Transverse colon (tissue), 4 donors: ENCODE results near the gene KCNJ5. TPM values are rescaled to one million over a fixed set of nuclear protein-coding genes. Genes with fewer than 3 reads are reported as not detected.

ENCODE experiments used
- DNase-seq: peaks from one replicate; pipeline ENCODE4 v3.0.0-alpha.2; 2019
- H3K27ac ChIP-seq, 4 donors: fragments of 200-600 bp; sonication (generic); 2 replicates each; pipeline ENCODE4 v1.5.1; 2016 to 2018; ENCODE audit warnings: inconsistent platforms in 4 of 4
- H3K27me3 ChIP-seq: fragments of 200-600 bp; sonication (generic); 2 replicates; pipeline ENCODE4 v1.5.1; 2017; ENCODE audit warnings: inconsistent platforms
- H3K36me3 ChIP-seq, 4 donors: fragments of 200-600 bp; sonication (generic); 2 replicates each; pipeline ENCODE4 v1.5.1; 2017 to 2019; ENCODE audit warnings: inconsistent platforms in 4 of 4
- H3K4me1 ChIP-seq, 4 donors: fragments of 200-600 bp; sonication (generic); 2 replicates each; pipeline ENCODE4 v1.5.1; 2017 to 2020; ENCODE audit warnings: inconsistent platforms in 4 of 4
- H3K4me3 ChIP-seq, 4 donors: fragments of 200-600 bp; sonication (generic); 1 replicate in 1 of 4; 2 replicates in 3 of 4; pipeline versions ENCODE4 v1.5.1 to v1.6.1; 2017 to 2019; ENCODE audit warnings: inconsistent platforms in 4 of 4
- H3K9me3 ChIP-seq, 2 donors: fragments of 200-600 bp; sonication (generic); 2 replicates each; pipeline ENCODE4 v1.5.1; 2017 to 2019; ENCODE audit warnings: inconsistent platforms in 2 of 2
- EP300 ChIP-seq: sonication (generic); formaldehyde crosslinking; IDR thresholded peaks from one replicate; pipeline ENCODE4 v1.6.1; 2017; ENCODE audit warnings: antibody characterized with exemption, low read depth
- POLR2A ChIP-seq: fragments of 450-650 bp; IDR thresholded peaks from one replicate; pipeline ENCODE4 v1.6.1; 2016; ENCODE audit warnings: antibody characterized with exemption, mild to moderate bottlenecking, moderate library complexity
- POLR2AphosphoS5 ChIP-seq, 3 donors: sonication (generic); formaldehyde crosslinking; IDR thresholded peaks; one replicate each; pipeline ENCODE4 v1.6.1; 2016; ENCODE audit warnings: antibody characterized with exemption in 3 of 3
- WGBS, 2 donors: methylation state at CpG; one replicate each; pipeline ENCODE4 v1.1.5; 2018; ENCODE audit warnings: low coverage in 1 of 2; 5-methylcytosine and 5-hydroxymethylcytosine counted together
- in situ Hi-C, 4 donors: fragments of 200-750 bp; cut with MboI; loops; one replicate each; pipeline versions ENCODE4 v1.15.0 to v1.15.1; 2017; ENCODE audit warnings: low sequenced_read_pairs in 3 of 4, low pct_ligation_motif_present in 1 of 4, low pct_unique_long_range_greater_than_20kb in 1 of 4
- intact Hi-C: fragments of 100-400 bp; cut with DNase I; formaldehyde crosslinking; loops from one replicate; pipeline ENCODE4 v1.15.1; 2023; ENCODE audit warnings: low total_unique reads
- total RNA-seq, 4 donors: library from RNA; depleted of rRNA; stranded (reverse); fragments of >200 nt; gene quantifications; one replicate each; pipeline ENCODE4 v1.1.0, GENCODE V29; 2016
- TF ChIP-seq, protein P1 (sequence below), 5 experiments: fragments of 200-600 bp in 3 of 5; fragments of 450-650 bp in 2 of 5; sonication (generic) in 3 of 5; IDR thresholded peaks; 1 replicate in 2 of 5; 2 replicates in 3 of 5; pipeline ENCODE4 v1.5.1; 2016 to 2017; ENCODE audit warnings: antibody characterized with exemption in 5 of 5, inconsistent platforms in 3 of 5, mild to moderate bottlenecking in 2 of 5, moderate library complexity in 1 of 5

Gene KCNJ5
- total RNA-seq, 4 donors from 2014 or later = 0.14 to 17.1 (median 7.4) TPM

DNA sequence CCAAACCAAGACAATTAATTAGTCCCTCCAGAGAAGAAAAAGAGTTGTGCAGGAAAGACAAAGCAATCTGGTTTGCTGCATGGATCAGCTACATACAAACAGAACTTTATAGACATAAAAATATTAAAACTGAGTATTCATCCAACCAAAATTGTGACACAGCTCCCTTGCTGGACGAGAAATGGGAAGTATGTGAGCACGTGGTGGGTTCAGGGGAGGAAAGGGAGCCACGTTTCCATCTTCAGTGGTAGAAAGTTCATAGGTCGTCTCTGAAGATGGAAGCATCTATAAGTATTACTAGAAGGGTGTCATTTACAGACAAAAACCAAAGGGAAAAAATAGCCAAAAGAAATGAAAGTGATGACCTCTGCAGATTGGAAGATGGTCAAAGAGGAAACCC lies 7.1 kb upstream of the KCNJ5 start:
- Histone ChIP-seq H3K4me1 (no peaks in the 10 kb centered on the region), H3K9me3 (no peaks in the 10 kb centered on the region), H3K36me3 (no peaks in the 10 kb centered on the region), H3K4me3 (no peak overlapping the region), H3K27me3 (peaks cover 18% of the 10 kb centered on the region), H3K27ac (no peak overlapping the region)
- WGBS, 2 donors = 35 to 40% methylated on average over 4 of the region's 4 CpGs
- in situ Hi-C loops = loop anchor here in 3 of 4 donors (10.0 to 25.0 kb wide), 2 partner anchors 71 to 453 kb away; no protein-coding TSS in a partner anchor
- DNase-seq = no peak
- intact Hi-C loops = loop anchor here (2.0 kb wide), 1 partner anchor 71 kb away; no protein-coding TSS in a partner anchor
- TF ChIP-seq, protein P1, sequence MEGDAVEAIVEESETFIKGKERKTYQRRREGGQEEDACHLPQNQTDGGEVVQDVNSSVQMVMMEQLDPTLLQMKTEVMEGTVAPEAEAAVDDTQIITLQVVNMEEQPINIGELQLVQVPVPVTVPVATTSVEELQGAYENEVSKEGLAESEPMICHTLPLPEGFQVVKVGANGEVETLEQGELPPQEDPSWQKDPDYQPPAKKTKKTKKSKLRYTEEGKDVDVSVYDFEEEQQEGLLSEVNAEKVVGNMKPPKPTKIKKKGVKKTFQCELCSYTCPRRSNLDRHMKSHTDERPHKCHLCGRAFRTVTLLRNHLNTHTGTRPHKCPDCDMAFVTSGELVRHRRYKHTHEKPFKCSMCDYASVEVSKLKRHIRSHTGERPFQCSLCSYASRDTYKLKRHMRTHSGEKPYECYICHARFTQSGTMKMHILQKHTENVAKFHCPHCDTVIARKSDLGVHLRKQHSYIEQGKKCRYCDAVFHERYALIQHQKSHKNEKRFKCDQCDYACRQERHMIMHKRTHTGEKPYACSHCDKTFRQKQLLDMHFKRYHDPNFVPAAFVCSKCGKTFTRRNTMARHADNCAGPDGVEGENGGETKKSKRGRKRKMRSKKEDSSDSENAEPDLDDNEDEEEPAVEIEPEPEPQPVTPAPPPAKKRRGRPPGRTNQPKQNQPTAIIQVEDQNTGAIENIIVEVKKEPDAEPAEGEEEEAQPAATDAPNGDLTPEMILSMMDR (IDR thresholded peaks at IDR 0.05) = no peak
- TF ChIP-seq POLR2AphosphoS5 (IDR thresholded peaks at IDR 0.05) (no peak), POLR2A (no peak), EP300 (no peak)

DNA sequence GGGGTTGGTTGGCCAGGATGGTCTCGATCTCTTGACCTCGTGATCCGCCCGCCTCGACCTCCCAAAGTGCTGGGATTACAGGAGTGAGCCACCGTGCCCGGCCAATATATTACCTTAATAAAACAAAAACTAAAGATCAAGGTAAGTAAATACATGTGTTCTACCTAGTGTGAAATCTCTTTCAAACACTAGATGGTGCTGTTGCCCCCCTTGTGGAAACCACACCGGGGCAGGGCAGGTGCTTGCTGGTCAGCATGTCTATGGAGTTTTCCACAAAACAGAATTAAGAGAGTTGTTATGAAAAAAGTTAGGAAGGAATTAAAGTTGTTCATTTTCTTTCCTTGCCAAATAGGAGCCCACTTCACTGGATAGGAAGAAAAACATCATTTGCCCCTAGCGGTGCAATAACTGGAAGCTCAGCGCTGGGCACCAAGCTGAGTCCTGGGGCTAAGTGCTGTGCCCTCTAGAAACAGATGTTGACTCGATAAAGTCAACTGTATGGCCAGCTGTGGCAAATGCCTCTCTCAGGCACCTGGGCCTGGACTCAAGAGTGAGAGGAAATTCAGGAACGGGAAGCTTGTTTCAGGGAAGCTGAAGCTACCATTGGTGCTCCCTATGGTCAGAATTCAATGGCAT lies 6.3 kb upstream of the KCNJ5 start:
- H3K27me3 ChIP-seq = peaks cover 26% of the 10 kb centered on the region
- intact Hi-C loops (loop anchor here (2.0 kb wide), 1 partner anchor 70 kb away; no protein-coding TSS in a partner anchor), in situ Hi-C loops (loop anchor here (5.0 to 25.0 kb wide), 3 partner anchors 67 to 452 kb away; no protein-coding TSS in a partner anchor)
- no peaks in the 10 kb centered on the region for H3K9me3 ChIP-seq
- WGBS, 2 donors = 0 to 30% methylated on average over 1 to 12 of the region's 12 CpGs
- H3K36me3 ChIP-seq = no peaks in the 10 kb centered on the region
- DNase-seq = peak; percentile 76
- H3K27ac ChIP-seq = no peak overlapping the region
- H3K4me1 ChIP-seq = no peaks in the 10 kb centered on the region
- H3K4me3 ChIP-seq = no peak overlapping the region
- TF ChIP-seq POLR2A = no peak
- TF ChIP-seq, protein P1 (IDR thresholded peaks at IDR 0.05) = peak; percentile 80 to 89 (median 86)

DNA sequence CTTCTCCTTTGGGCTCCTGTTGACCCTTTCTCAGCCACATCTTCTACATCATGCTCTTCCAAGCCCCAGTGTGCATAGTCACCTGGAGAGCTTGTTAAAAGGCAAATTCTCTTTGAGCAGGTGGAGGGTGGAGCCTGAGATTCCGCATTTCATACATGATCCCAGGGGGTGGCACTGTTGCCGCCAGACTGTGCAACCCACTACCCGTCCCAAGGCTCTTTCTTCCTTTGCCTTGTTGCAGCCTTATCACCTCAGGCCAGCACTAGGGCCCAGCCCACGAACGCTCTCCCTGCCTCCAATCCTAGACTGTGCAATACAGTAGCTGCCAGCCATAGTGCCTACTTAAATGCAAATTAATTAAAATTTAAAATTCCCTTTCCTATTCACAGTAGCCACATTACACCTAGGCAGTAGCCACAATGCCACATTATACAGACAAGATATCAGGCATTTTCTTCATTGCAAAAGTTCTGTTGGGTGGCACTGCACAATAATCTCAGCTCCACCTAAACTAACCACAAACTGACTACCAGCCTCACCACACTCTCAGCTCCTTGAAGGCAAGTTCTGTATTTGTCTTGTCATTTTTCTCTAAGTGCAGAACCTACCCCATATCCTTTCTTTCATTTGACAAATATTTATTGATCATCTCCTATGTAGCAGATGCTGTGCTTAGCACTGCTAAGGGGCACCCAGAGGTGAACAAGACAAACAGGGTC lies 4.6 kb upstream of the KCNJ5 start:
- 27% methylated on average over 5 of the region's 5 CpGs; no CpG with 5 or more reads in 1 of the 2 donors for WGBS, 2 donors
- Histone ChIP-seq H3K4me3 (no peak overlapping the region), H3K27ac (no peak overlapping the region), H3K9me3 (no peaks in the 10 kb centered on the region), H3K36me3 (no peaks in the 10 kb centered on the region), H3K4me1 (peaks cover 6 to 15% (median 11%) of the 10 kb centered on the region in 4 donors), H3K27me3 (peaks cover 42% of the 10 kb centered on the region)
- in situ Hi-C loops = loop anchor here (5.0 to 25.0 kb wide), 3 partner anchors 66 to 451 kb away; no protein-coding TSS in a partner anchor
- intact Hi-C loops = no loop called here
- TF ChIP-seq POLR2A = no peak
- no peak for TF ChIP-seq EP300
- no peak for TF ChIP-seq POLR2AphosphoS5 (IDR thresholded peaks at IDR 0.05)
- TF ChIP-seq, protein P1 (IDR thresholded peaks at IDR 0.05) = peak in 1 of 5 experiments; percentile 14
- DNase-seq = peak; percentile 27
